Hepatocyte (in vitro differentiated cells): ENCODE data around the gene PNPLA5. TPM values are rescaled to one million over a fixed set of nuclear protein-coding genes. Genes with fewer than 3 reads are reported as not detected.

ENCODE experiments used
- DNase-seq: peaks from one replicate; pipeline ENCODE4 v3.0.0-alpha.2; 2016; ENCODE audit warnings: low spot score
- H2AFZ ChIP-seq: fragments of 200-600 bp; sonication (generic); 2 replicates; pipeline ENCODE4 v1.6.0; 2016; ENCODE audit warnings: antibody characterized with exemption, mild to moderate bottlenecking
- H3K27ac ChIP-seq: fragments of 200-600 bp; sonication (generic); 2 replicates; pipeline ENCODE4 v1.5.1; 2016; ENCODE audit warnings: mild to moderate bottlenecking
- H3K27me3 ChIP-seq: fragments of 200-600 bp; sonication (generic); 2 replicates; pipeline ENCODE4 v1.6.1; 2016
- H3K36me3 ChIP-seq: fragments of 200-600 bp; sonication (generic); replicated peaks from 2 replicates; pipeline ENCODE4 v1.5.1; 2016; ENCODE audit warnings: low read depth; ENCODE audit not compliant: insufficient read depth
- H3K4me1 ChIP-seq: fragments of 200-600 bp; sonication (generic); 2 replicates; pipeline ENCODE4 v1.5.1; 2016; ENCODE audit warnings: mild to moderate bottlenecking, moderate library complexity; ENCODE audit not compliant: insufficient read depth
- H3K4me2 ChIP-seq: fragments of 200-600 bp; sonication (generic); 2 replicates; pipeline ENCODE4 v1.6.0; 2016
- H3K4me3 ChIP-seq: fragments of 200-600 bp; sonication (generic); 2 replicates; pipeline ENCODE4 v1.5.1; 2016; ENCODE audit warnings: mild to moderate bottlenecking
- H3K79me2 ChIP-seq: fragments of 200-600 bp; sonication (generic); 2 replicates; pipeline ENCODE4 v1.6.0; 2017; ENCODE audit warnings: mild to moderate bottlenecking
- H3K9me2 ChIP-seq: fragments of 200-600 bp; sonication (generic); replicated peaks from 2 replicates; pipeline ENCODE4 v1.6.0; 2017; ENCODE audit warnings: mild to moderate bottlenecking; ENCODE audit not compliant: insufficient read depth
- H3K9me3 ChIP-seq: fragments of 200-600 bp; sonication (generic); 2 replicates; pipeline ENCODE4 v1.5.1; 2016; ENCODE audit warnings: low read depth, mild to moderate bottlenecking
- H4K20me1 ChIP-seq: fragments of 200-600 bp; sonication (generic); 2 replicates; pipeline ENCODE4 v1.6.0; 2016; ENCODE audit warnings: mild to moderate bottlenecking; ENCODE audit not compliant: insufficient read depth, poor library complexity, severe bottlenecking
- EZH2 ChIP-seq: fragments of 200-600 bp; sonication (generic); IDR thresholded peaks from 2 replicates; pipeline ENCODE4 v1.6.1; 2016; ENCODE audit warnings: antibody characterized with exemption, mild to moderate bottlenecking, borderline replicate concordance
- EZH2phosphoT487 ChIP-seq: fragments of 200-600 bp; sonication (generic); IDR thresholded peaks from one replicate; pipeline ENCODE4 v1.6.1; 2018; ENCODE audit warnings: antibody characterized with exemption, mild to moderate bottlenecking, low read depth, moderate library complexity; ENCODE audit not compliant: unreplicated experiment, severe bottlenecking
- WGBS: methylation state at CpG from one replicate; pipeline ENCODE4 v1.1.6; 2016; ENCODE audit warnings: low lambda C conversion rate; ENCODE audit errors: missing lambda C conversion rate; 5-methylcytosine and 5-hydroxymethylcytosine counted together
- polyA plus RNA-seq: library from polyadenylated mRNA; unstranded; fragments of >200 nt; fragmentation: Nextera tagmentation; extraction: Ambion mirVana; gene quantifications from 2 replicates; pipeline ENCODE4 v1.2.1, GENCODE V29; 2016
- total RNA-seq: library from RNA; depleted of rRNA; stranded (reverse); fragments of >200 nt; gene quantifications from 2 replicates; pipeline ENCODE4 v1.2.3, GENCODE V29; 2014
- TF ChIP-seq, protein P1 (sequence below): fragments of 200-600 bp; sonication (generic); IDR thresholded peaks from 2 replicates; pipeline ENCODE4 v1.5.1; 2016; ENCODE audit warnings: antibody characterized with exemption, mild to moderate bottlenecking; ENCODE audit not compliant: poor library complexity

The PNPLA5 gene
- total and polyA plus RNA-seq, 2 experiments from 2014 or later: 0.11 to 0.57 TPM

DNA sequence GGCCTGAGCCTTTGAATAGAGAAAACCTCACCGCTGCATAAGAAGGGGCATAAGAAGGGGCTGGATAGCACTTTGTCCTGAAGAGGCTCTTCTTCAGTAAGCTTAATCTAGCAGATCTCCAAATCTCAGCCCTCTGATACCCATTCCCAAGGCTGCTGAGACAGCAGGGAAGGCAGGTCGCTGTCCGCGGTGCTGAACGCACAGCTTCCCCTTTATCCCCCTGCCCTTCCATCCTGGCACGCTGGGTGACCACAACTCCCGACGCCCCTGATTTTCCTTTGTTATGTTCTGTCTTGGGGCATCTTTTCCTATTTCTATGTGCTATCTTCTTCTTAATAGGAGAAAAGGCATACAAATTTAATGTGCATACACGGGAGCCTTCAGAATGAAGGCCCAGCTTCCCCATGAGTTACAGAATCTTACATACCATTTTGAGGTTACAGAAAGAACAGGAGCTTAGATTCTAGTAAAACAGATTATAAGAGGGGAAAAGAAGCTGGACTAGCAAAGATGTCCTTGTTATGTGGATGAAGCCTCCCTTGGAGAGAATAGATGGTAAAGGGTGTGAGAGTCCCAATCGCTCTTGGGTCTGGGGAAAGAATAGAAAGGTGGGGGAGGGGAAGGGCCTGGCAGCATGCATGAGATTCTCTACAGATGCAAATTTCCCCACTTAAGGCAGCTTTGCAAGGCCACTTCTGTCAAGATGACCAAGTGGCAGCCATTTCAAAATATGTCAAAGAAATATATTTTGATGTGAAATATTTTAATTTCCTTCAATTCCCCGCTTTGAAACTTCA, 23.8 kb downstream of the PNPLA5 start:
- Histone ChIP-seq H3K9me3 (no peaks in the 10 kb centered on the region), H3K27ac (no peak overlapping the region), H3K79me2 (no peaks in the 10 kb centered on the region), H3K4me3 (no peak overlapping the region), H3K9me2 (no peaks in the 10 kb centered on the region), H3K4me2 (no peak overlapping the region), H3K4me1 (no peaks in the 10 kb centered on the region), H3K36me3 (no peaks in the 10 kb centered on the region), H4K20me1 (no peaks in the 10 kb centered on the region), H3K27me3 (peaks cover 25% of the 10 kb centered on the region), H2AFZ (no peak overlapping the region)
- peak; percentile 91 for DNase-seq
- TF ChIP-seq, protein P1, sequence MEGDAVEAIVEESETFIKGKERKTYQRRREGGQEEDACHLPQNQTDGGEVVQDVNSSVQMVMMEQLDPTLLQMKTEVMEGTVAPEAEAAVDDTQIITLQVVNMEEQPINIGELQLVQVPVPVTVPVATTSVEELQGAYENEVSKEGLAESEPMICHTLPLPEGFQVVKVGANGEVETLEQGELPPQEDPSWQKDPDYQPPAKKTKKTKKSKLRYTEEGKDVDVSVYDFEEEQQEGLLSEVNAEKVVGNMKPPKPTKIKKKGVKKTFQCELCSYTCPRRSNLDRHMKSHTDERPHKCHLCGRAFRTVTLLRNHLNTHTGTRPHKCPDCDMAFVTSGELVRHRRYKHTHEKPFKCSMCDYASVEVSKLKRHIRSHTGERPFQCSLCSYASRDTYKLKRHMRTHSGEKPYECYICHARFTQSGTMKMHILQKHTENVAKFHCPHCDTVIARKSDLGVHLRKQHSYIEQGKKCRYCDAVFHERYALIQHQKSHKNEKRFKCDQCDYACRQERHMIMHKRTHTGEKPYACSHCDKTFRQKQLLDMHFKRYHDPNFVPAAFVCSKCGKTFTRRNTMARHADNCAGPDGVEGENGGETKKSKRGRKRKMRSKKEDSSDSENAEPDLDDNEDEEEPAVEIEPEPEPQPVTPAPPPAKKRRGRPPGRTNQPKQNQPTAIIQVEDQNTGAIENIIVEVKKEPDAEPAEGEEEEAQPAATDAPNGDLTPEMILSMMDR: no peak
- no peak for TF ChIP-seq EZH2
- no peak for TF ChIP-seq EZH2phosphoT487
- WGBS: 12% methylated on average over 11 of the region's 11 CpGs

DNA sequence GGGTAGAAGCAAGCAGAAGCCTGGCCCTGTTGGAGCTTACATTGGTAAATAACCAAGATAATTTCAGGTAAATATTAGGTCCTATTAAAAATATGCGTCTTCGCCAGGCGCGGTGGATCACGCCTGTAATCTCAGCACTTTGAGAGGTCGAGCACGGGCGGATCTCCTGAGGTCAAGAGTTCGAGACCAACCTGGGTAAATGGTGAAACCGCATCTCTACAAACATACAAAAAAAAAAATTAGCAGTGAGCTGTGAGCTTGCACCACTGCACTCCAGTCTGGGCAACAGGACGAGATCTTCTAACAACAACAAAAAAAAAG, 29.0 kb downstream of the PNPLA5 start:
- Histone ChIP-seq H3K27me3 (peaks cover 36% of the 10 kb centered on the region), H3K9me2 (no peaks in the 10 kb centered on the region), H4K20me1 (no peaks in the 10 kb centered on the region), H2AFZ (peak overlapping the region; percentile 60), H3K36me3 (no peaks in the 10 kb centered on the region), H3K79me2 (no peaks in the 10 kb centered on the region), H3K4me3 (no peak overlapping the region), H3K4me1 (peaks cover 3% of the 10 kb centered on the region), H3K9me3 (no peaks in the 10 kb centered on the region), H3K4me2 (peak overlapping the region; percentile 82), H3K27ac (no peak overlapping the region)
- TF ChIP-seq EZH2phosphoT487: no peak
- TF ChIP-seq EZH2: no peak
- TF ChIP-seq, protein P1: no peak
- 74% methylated on average over 11 of the region's 11 CpGs for WGBS
- DNase-seq: no peak

DNA sequence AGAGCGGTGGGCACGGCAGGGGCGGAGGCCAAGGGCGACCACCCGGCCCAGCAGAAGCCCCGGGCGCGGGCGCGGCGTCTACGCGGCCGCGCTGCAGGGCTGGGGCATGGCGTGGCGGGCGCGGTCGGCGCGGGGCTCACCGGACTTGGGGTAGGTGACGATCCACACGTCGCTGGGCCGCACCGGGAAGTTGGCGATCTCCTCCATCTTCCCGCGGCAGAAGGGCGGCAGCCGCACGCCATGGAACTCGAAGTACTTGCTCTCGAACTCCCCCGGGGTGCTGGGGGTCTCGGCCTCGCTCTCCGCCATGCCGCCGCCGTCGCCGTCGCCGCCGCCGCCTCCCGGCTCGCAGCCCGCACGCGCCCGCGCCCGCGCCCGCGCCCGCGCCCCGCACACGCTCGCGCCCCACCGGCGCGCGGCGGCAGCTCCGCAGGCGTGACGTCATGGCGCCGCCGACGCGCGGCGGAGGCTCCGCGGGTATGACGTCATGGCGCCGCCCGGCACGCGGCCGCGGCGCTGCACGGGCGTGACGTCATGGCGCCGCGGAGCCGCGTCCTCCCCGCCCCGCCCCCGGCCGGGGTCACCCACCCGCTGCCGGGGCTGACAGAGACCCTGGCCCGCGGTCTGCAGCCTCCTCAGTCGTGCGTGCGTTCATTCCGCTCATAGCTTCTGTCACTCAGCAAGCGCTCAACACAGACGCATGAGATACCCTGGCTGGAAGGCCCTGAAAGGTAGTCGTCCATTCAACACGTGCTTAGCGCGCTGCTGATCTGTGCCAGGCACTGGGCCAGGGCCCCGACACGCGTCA, 29.5 kb downstream of the PNPLA5 start, which contains the start of gene SULT4A1:
Gene SULT4A1, minus strand, starts transcription at position 440 of the 808 bp plus-strand sequence. Its CDS starts 131 bp downstream, at position 309.
- H3K4me3 ChIP-seq: peak within 1 kb of the TSS; percentile 20
- H3K79me2 ChIP-seq: no peaks in the 10 kb centered on the region
- TF ChIP-seq EZH2: no peak
- no peak for TF ChIP-seq EZH2phosphoT487
- TF ChIP-seq, protein P1: no peak
- H3K36me3 ChIP-seq: no peaks in the 10 kb centered on the region
- peak; percentile 76 for DNase-seq
- H2AFZ ChIP-seq: peak within 1 kb of the TSS; percentile 60
- H3K9me3 ChIP-seq: no peaks in the 10 kb centered on the region
- peaks cover 3% of the 10 kb centered on the region for H3K4me1 ChIP-seq
- H3K27ac ChIP-seq: no peak within 1 kb of the TSS
- H3K4me2 ChIP-seq: peak within 1 kb of the TSS; percentile 86
- WGBS: 5% methylated on average over 56 of the region's 121 CpGs
- H3K27me3 ChIP-seq: peaks cover 36% of the 10 kb centered on the region
- H4K20me1 ChIP-seq: no peaks in the 10 kb centered on the region
- H3K9me2 ChIP-seq: no peaks in the 10 kb centered on the region
